ENCODE measurements around the gene MED12L. TPM values are rescaled to one million over a fixed set of nuclear protein-coding genes. Genes with fewer than 3 reads are reported as not detected.

The MED12L gene
- total RNA-seq, 1 donor from 2014 or later: 1.3 TPM

DNA sequence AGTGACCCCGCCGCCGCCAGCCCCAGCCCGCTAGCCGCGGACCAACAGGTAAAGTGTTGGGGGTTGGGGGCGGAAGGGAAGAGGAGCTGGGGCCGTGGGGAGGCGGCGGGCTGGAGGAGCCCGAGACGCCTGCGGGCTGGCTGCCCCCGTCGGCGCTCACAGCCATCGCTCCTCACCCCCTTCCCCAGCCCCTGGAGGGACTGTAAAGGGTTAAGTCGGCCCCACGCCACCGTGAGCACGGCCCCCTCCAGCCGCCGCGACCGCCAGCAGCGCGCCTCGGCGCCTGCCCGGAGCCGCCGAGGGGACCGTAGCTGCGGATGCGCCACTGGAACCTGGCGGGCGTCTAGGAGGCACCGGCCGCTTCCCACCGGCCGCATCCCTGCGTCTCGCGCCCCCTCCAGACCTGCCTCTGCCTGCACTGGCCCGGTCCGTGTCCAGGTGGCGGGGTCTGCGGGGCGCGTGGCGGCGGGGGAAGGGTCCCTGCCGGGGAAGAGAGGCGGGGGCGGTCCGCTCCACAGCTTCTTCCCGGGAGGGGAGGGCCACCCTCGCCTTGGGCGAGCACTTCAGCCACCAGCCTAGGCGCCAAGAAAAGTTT is 522 bp downstream of the MED12L start:
- Histone ChIP-seq H3K27me3 (ENCODE audit: control insufficient read depth, insufficient read depth, low read length) (no peaks in the 10 kb centered on the region), H3K36me3 (ENCODE audit: control insufficient read depth, insufficient read depth, low read length) (no peaks in the 10 kb centered on the region), H3K4me3 (ENCODE audit: low read depth, low read length) (peak overlapping the region; percentile 55)
- no peak for DNase-seq (ENCODE audit: low read depth)
- no peak for TF ChIP-seq CTCF (IDR thresholded peaks at IDR 0.05; ENCODE audit: insufficient read depth, low read length, poor library complexity, severe bottlenecking)

DNA sequence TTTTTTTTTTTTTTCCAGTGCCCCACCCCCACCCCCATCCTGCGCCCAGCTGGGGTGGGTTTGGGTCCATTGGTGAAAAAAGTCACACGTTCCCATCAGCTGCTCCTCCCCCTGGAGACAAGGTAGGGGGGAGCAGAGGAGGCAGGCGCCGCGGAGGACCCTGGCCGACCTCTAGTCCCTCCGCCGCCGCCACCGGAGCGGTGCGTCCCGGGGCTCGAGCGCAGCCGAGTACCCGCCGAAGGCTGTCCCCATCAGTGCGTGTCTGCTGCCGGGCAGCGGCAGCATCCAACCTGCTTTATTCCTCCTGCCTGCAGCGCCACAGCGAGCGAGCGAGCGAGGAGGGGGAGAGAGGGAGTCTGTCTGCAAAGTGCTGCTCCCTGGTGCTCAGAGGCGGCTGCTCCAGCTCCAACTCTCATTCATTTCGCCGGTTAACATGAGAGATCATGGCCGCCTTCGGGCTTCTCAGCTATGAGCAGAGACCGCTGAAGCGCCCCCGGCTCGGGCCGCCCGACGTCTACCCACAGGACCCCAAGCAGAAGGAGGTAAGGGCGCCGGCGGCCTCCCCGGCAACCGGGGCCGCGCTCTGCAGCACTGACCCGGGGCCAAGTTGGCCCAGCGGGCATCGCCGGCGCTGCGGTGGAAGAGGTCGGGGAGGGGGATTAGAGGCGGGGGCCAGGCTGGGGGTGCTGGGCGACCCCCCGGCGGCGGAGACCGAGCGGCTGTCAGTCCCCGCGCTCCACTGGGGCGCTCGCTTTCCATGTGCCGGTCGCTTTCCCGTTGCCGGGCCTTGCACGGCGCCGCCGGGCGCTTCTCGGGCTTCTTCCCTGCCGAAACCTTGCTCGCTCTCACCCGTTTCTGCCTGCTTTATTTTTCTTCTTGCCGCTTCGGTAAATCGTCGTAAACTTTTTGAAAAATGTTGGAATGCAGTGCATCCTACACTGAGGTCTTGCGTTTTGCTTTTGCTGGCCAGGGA is 1.3 kb downstream of the MED12L start:
- peak; percentile 65 for DNase-seq (ENCODE audit: low read depth)
- TF ChIP-seq CTCF (IDR thresholded peaks at IDR 0.05; ENCODE audit: insufficient read depth, low read length, poor library complexity, severe bottlenecking): peak; percentile 69
- no peaks in the 10 kb centered on the region for H3K27me3 ChIP-seq (ENCODE audit: control insufficient read depth, insufficient read depth, low read length)
- no peaks in the 10 kb centered on the region for H3K36me3 ChIP-seq (ENCODE audit: control insufficient read depth, insufficient read depth, low read length)
- H3K4me3 ChIP-seq (ENCODE audit: low read depth, low read length): peak overlapping the region; percentile 55

- TF ChIP-seq CTCF (IDR thresholded peaks at IDR 0.05; ENCODE audit: insufficient read depth, low read length, poor library complexity, severe bottlenecking): no peak
- no peak overlapping the region for H3K4me3 ChIP-seq (ENCODE audit: low read depth, low read length)
- H3K36me3 ChIP-seq (ENCODE audit: control insufficient read depth, insufficient read depth, low read length): no peaks in the 10 kb centered on the region
- DNase-seq (ENCODE audit: low read depth): no peak
- H3K27me3 ChIP-seq (ENCODE audit: control insufficient read depth, insufficient read depth, low read length): no peaks in the 10 kb centered on the region
Measured at GRCh38 chr3:151087648-151088047, 2.2 kb downstream of the MED12L start.

- no peaks in the 10 kb centered on the region for H3K27me3 ChIP-seq (ENCODE audit: control insufficient read depth, insufficient read depth, low read length)
- no peak for TF ChIP-seq CTCF (IDR thresholded peaks at IDR 0.05; ENCODE audit: insufficient read depth, low read length, poor library complexity, severe bottlenecking)
- no peaks in the 10 kb centered on the region for H3K36me3 ChIP-seq (ENCODE audit: control insufficient read depth, insufficient read depth, low read length)
- no peak overlapping the region for H3K4me3 ChIP-seq (ENCODE audit: low read depth, low read length)
- DNase-seq (ENCODE audit: low read depth): no peak
Measured at GRCh38 chr3:151091685-151092345, 6.4 kb downstream of the MED12L start.

GRCh38 chr3:151093148-151093547 is 7.7 kb downstream of the MED12L start:
- TF ChIP-seq CTCF (IDR thresholded peaks at IDR 0.05; ENCODE audit: insufficient read depth, low read length, poor library complexity, severe bottlenecking): no peak
- Histone ChIP-seq H3K36me3 (ENCODE audit: control insufficient read depth, insufficient read depth, low read length) (no peaks in the 10 kb centered on the region), H3K27me3 (ENCODE audit: control insufficient read depth, insufficient read depth, low read length) (no peaks in the 10 kb centered on the region), H3K4me3 (ENCODE audit: low read depth, low read length) (no peak overlapping the region)
- no peak for DNase-seq (ENCODE audit: low read depth)

Data from kidney epithelial cell (primary cell).